Stimulated activated CD4-positive, alpha-beta T cell treated with anti-CD3 and anti-CD28 coated beads, Interleukin-1b, Interleukin-23, amount 100 ng/mL, for 1 hour (primary cell): Measurements from ENCODE around the gene SSBP1.
"Not testable (repeated sequence)": the region's sequence is repeated elsewhere in the genome, so short reads cannot be mapped to it uniquely, and the experiment has no call there.

Source experiments
- DNase-seq, 2 donors: peaks; one replicate each; pipeline ENCODE4 v3.0.0-alpha.2; 2020; ENCODE audit warnings: low read depth in 2 of 2

SSBP1 gene

DNA sequence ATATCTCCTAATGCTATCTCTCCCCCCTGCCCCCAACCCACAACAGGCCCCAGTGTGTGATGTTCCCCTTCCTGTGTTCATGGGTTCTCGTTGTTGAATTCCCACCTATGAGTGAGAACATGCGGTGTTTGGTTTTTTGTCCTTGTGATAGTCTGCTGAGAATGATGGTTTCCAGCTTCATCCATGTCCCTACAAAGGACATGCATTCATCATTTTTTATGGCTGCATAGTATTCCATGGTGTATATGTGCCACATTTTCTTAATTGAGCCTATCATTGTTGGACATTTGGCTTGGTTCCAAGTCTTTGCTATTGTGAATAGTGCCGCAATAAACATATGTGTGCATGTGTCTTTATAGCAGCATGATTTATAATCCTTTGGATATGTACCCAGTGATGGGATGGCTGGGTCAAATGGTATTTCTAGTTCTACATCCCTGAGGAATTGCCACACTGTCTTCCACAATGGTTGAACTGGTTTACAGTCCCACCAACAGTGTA is 32.0 kb downstream of the SSBP1 start:
- not testable (repeated sequence) for DNase-seq

DNA sequence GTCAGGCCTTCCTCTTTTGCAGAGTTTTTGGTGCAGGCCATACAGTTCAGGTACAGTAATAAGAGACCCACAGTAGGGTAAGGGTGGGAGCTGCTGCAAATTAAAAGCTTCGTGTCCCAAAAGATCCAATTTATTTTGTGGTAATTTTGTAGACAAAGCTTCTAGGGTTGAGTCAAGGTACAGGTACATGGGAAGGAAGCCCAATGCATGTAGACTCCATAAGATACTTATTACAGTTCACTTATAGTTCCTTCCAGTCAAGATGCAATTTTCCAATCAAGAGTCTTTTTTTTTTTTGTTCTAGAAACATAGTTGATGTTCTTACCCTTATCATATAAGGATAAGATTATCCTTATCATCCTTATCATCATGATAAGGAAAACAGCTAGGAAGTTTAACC is 38.2 kb downstream of the SSBP1 start, which contains the start of gene TAS2R4:
TAS2R4 (plus strand) TSS at position 301 of the 400 bp plus-strand sequence. CDS start 1,815 bp downstream, outside the sequence.
- DNase-seq, result no peak

DNA sequence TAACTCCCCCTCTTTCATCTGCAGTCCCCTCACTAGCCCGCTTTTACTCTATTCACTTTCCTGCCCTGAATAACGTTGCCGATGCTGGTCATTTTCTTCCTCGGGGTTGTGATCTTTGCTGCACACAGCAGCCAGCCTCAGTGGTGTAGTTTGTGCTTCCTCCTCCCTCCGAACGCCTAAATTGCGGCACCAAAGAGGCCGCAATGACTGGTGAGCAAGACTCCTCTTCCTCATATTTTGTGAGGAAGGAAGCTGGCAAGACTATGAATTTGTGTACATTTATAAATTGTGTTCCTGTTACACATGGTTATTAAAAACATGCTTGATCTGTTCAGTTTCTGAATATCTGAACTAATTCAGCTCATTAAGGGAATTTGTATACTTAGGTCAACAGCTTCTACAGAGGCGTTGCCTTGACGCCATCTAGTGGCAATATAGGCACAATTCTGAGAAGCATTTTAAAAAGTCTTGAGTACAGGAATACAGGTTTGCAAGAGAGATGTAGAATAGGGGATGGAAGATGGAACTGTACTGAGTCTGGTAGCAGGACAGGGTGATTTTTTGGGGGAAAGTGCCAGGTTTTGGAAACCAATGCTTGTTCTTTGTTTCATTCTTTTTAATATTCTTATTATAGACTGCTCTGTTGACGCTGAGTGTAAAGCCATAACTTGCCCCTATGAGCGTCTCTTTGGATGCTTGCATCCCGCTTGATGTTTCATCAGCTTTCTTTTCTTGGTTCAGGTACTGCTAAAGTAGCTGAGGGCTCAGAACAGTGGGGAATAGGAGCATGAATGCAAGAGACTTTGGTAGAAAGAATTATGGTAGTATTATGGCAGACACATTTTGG is 47.8 kb downstream of the SSBP1 start:
- no peak for DNase-seq

DNA sequence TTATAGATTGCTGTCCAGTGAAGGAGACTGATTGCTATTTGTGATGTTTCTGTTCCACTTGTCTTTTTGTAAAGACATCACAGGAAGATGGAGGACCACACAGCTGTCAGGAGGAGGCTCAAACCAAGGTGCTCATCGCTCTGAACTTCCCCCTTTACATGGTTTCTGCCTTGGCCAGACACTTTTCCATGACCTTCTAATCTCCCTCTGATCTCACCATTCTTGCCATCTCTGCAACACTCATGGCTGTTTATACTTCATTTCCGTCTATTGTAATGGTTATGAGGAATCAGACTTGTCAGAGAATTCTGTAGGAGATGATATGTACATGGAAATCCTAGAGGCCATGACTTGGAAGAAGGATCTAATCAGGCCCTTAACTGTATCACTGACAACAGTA is 50.1 kb downstream of the SSBP1 start:
- no peak for DNase-seq

DNA sequence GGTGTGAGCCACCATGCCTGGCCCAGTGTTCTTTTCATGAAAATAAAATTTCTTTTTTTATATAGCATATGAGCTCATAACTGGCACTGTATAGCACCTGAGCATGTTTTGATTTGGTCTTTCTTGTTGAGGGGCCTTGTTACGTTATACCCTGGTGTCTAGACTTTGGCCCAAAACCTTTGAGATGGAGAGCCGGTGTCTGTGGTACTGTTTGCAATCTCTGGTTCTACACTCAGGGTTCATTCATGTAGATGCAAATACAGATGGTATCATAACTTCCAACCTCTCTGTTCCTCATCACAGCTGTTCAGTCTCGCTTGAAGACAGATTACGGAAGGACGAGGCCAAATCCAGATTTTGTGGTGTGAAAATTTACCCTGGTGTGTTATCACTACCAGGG is 51.8 kb downstream of the SSBP1 start, which contains the start of gene TAS2R5:
TAS2R5 (plus strand) TSS at position 301 of the 400 bp plus-strand sequence. CDS start 145 bp downstream, outside the sequence.
- no peak for DNase-seq

GRCh38 chr7:141792526-141792925 is 54.4 kb downstream of the SSBP1 start:
- no peak for DNase-seq
